Measurements from ENCODE around the gene RASSF1. TPM values are rescaled to one million over a fixed set of nuclear protein-coding genes. Genes with fewer than 3 reads are reported as not detected.

RASSF1 gene
- total RNA-seq, 1 experiment from 2014 or later = 17.4 TPM

- in situ Hi-C loops (cut with HindIII; ENCODE audit: low pct_unique_long_range_greater_than_20kb, low sequenced_read_pairs) = no loop called here
- ATAC-seq (peak; percentile 95), DNase-seq (ENCODE audit: low read depth, low spot score) (peak; percentile 67)
- CTCF ChIA-PET = interaction anchor here (0.5 to 0.6 kb wide), 3 partner anchors 17 to 187 kb away, joined by 3 to 5 read pairs (median 3); no protein-coding TSS in a partner anchor
- H3K4me3 ChIP-seq (ENCODE audit: low read depth in 2 of 2, low read length in 2 of 2) = peak within 1 kb of the TSS; percentile 75 to 80
- H3K4me1 ChIP-seq (ENCODE audit: control insufficient read depth, insufficient read depth, low read length) = peaks cover 6% of the 10 kb centered on the region
- H3K9me3 ChIP-seq (ENCODE audit: control insufficient read depth, insufficient read depth, low read depth, low read length) = no peaks in the 10 kb centered on the region
- peaks cover 2% of the 10 kb centered on the region; the same call in 1 of the 2 replicates for H3K36me3 ChIP-seq (ENCODE audit: control insufficient read depth, insufficient read depth, low read length)
- BruUV-seq (replicated peaks) = TSS peak; percentile 46
- no peaks in the 10 kb centered on the region for H3K27me3 ChIP-seq (ENCODE audit: control insufficient read depth, insufficient read depth, low read length)
- TF ChIP-seq CTCF (IDR thresholded peaks at IDR 0.05) (no peak), POLR2AphosphoS5 (IDR thresholded peaks at IDR 0.05; ENCODE audit: low read depth, low read length) (peak; percentile 68), SIN3A (IDR thresholded peaks at IDR 0.05; ENCODE audit: borderline replicate concordance, insufficient read depth, low read depth, low read length) (no peak), TCF7L2 (IDR thresholded peaks at IDR 0.05; ENCODE audit: low read depth, low read length) (no peak)
- H3K27ac ChIP-seq (ENCODE audit: low read length) = peak within 1 kb of the TSS; percentile 89
- intact Hi-C loops (cut with micrococcal nuclease; ENCODE audit: unreplicated experiment) = no loop called here
- POLR2A ChIA-PET = no interaction called here
These were observed 10.1 kb upstream of the RASSF1 start, which contains the start of the genes CYB561D2 and NPRL2 for GRCh38 chr3:50350527-50351322. TSS of gene CYB561D2 (plus strand) at chr3:50350862. CDS start at chr3:50351434, 572 bp downstream. TSS of gene NPRL2 (minus strand) at chr3:50350775. CDS start at chr3:50350652, 123 bp downstream.

GRCh38 chr3:50350213-50350526, 9.5 kb upstream of the RASSF1 start:
- in situ Hi-C loops (cut with HindIII; ENCODE audit: low pct_unique_long_range_greater_than_20kb, low sequenced_read_pairs) = no loop called here
- BruUV-seq (replicated peaks) = no TSS peak
- DNase-seq (ENCODE audit: low read depth, low spot score) = no peak
- peak overlapping the region; percentile 75 to 80 for H3K4me3 ChIP-seq (ENCODE audit: low read depth in 2 of 2, low read length in 2 of 2)
- intact Hi-C loops (cut with micrococcal nuclease; ENCODE audit: unreplicated experiment) = no loop called here
- H3K27me3 ChIP-seq (ENCODE audit: control insufficient read depth, insufficient read depth, low read length) = no peaks in the 10 kb centered on the region
- no peaks in the 10 kb centered on the region for H3K9me3 ChIP-seq (ENCODE audit: control insufficient read depth, insufficient read depth, low read depth, low read length)
- TF ChIP-seq CTCF (IDR thresholded peaks at IDR 0.05) (no peak), SIN3A (IDR thresholded peaks at IDR 0.05; ENCODE audit: borderline replicate concordance, insufficient read depth, low read depth, low read length) (0 out of 2 replicates have a peak, but pooled peaks have one; percentile 6)
- peaks cover 2% of the 10 kb centered on the region; the same call in 1 of the 2 replicates for H3K36me3 ChIP-seq (ENCODE audit: control insufficient read depth, insufficient read depth, low read length)
- peak overlapping the region; percentile 89 for H3K27ac ChIP-seq (ENCODE audit: low read length)
- POLR2A ChIA-PET = no interaction called here
- no peak for ATAC-seq
- CTCF ChIA-PET = interaction anchor here (0.6 kb wide), 1 partner anchor 122 kb away, joined by 3 read pairs; no protein-coding TSS in a partner anchor
- H3K4me1 ChIP-seq (ENCODE audit: control insufficient read depth, insufficient read depth, low read length) = peaks cover 6% of the 10 kb centered on the region

- POLR2A ChIA-PET = no interaction called here
- peaks cover 2% of the 10 kb centered on the region; the same call in 1 of the 2 replicates for H3K36me3 ChIP-seq (ENCODE audit: control insufficient read depth, insufficient read depth, low read length)
- no TSS peak for BruUV-seq (replicated peaks)
- peaks cover 8% of the 10 kb centered on the region for H3K4me1 ChIP-seq (ENCODE audit: control insufficient read depth, insufficient read depth, low read length)
- in situ Hi-C loops (cut with HindIII; ENCODE audit: low pct_unique_long_range_greater_than_20kb, low sequenced_read_pairs) (no loop called here), intact Hi-C loops (cut with micrococcal nuclease; ENCODE audit: unreplicated experiment) (loop anchor here (2.0 kb wide), 1 partner anchor 204 kb away; no protein-coding TSS in a partner anchor)
- no peaks in the 10 kb centered on the region for H3K9me3 ChIP-seq (ENCODE audit: control insufficient read depth, insufficient read depth, low read depth, low read length)
- H3K27me3 ChIP-seq (ENCODE audit: control insufficient read depth, insufficient read depth, low read length) = no peaks in the 10 kb centered on the region
- no peak overlapping the region for H3K27ac ChIP-seq (ENCODE audit: low read length)
- ATAC-seq (no peak), DNase-seq (ENCODE audit: low read depth, low spot score) (no peak)
- TF ChIP-seq SIN3A (IDR thresholded peaks at IDR 0.05; ENCODE audit: borderline replicate concordance, insufficient read depth, low read depth, low read length) (no peak), CTCF (IDR thresholded peaks at IDR 0.05) (peak; percentile 80)
- H3K4me3 ChIP-seq (ENCODE audit: low read depth in 2 of 2, low read length in 2 of 2) = no peak overlapping the region
- CTCF ChIA-PET = interaction anchor here (0.7 to 2.1 kb wide), 6 partner anchors 10 to 187 kb away, joined by 5 to 13 read pairs (median 10); partner anchors contain the start of gene IFRD2
These were observed 6.7 kb upstream of the RASSF1 start for GRCh38 chr3:50347187-50347813.

Measured in Panc1 (cell line).